Measurements from ENCODE around the gene SEMA4D. TPM values are rescaled to one million over a fixed set of nuclear protein-coding genes. Genes with fewer than 3 reads are reported as not detected.

The SEMA4D gene
- total RNA-seq, 4 donors from 2014 or later, result 37.3 to 50.1 (median 42.6) TPM

- no peak overlapping the region for H3K27ac ChIP-seq
- no peaks in the 10 kb centered on the region for H3K36me3 ChIP-seq
- no peaks in the 10 kb centered on the region for H3K9me3 ChIP-seq
- DNase-seq (ENCODE audit: low spot score in 2 of 2), result no peak
- no peak for TF ChIP-seq CTCF (IDR thresholded peaks at IDR 0.05)
- TF ChIP-seq EP300 (IDR thresholded peaks at IDR 0.05), result no peak
- TF ChIP-seq POLR2A (IDR thresholded peaks at IDR 0.05), result no peak
- TF ChIP-seq POLR2AphosphoS5 (IDR thresholded peaks at IDR 0.05), result no peak
- no peak overlapping the region for H3K4me3 ChIP-seq
- whole genome bisulfite sequencing, result 57% methylated on average over 6 of the region's 6 CpGs
- H3K4me1 ChIP-seq, result peaks cover 23% of the 10 kb centered on the region
- no peaks in the 10 kb centered on the region for H3K27me3 ChIP-seq
These were observed 4.7 kb downstream of the SEMA4D start for GRCh38 chr9:89493181-89493580.

GRCh38 chr9:89492586-89492985 lies 5.3 kb downstream of the SEMA4D start:
- H3K27me3 ChIP-seq, result no peaks in the 10 kb centered on the region
- DNase-seq (ENCODE audit: low spot score in 2 of 2), result no peak
- no peak overlapping the region for H3K27ac ChIP-seq
- no peaks in the 10 kb centered on the region for H3K9me3 ChIP-seq
- no peak for TF ChIP-seq EP300 (IDR thresholded peaks at IDR 0.05)
- no peak for TF ChIP-seq CTCF (IDR thresholded peaks at IDR 0.05)
- TF ChIP-seq POLR2A (IDR thresholded peaks at IDR 0.05), result no peak
- no peak for TF ChIP-seq POLR2AphosphoS5 (IDR thresholded peaks at IDR 0.05)
- no peaks in the 10 kb centered on the region for H3K36me3 ChIP-seq
- WGBS, result 99% methylated on average over 9 of the region's 9 CpGs
- peaks cover 20% of the 10 kb centered on the region for H3K4me1 ChIP-seq
- H3K4me3 ChIP-seq, result no peak overlapping the region

- Histone ChIP-seq H3K36me3 (no peaks in the 10 kb centered on the region), H3K9me3 (no peaks in the 10 kb centered on the region), H3K4me3 (no peak overlapping the region), H3K27me3 (no peaks in the 10 kb centered on the region), H3K27ac (no peak overlapping the region), H3K4me1 (peaks cover 14% of the 10 kb centered on the region)
- no peak for TF ChIP-seq EP300 (IDR thresholded peaks at IDR 0.05)
- no peak for TF ChIP-seq POLR2A (IDR thresholded peaks at IDR 0.05)
- no peak for TF ChIP-seq POLR2AphosphoS5 (IDR thresholded peaks at IDR 0.05)
- no peak for TF ChIP-seq CTCF (IDR thresholded peaks at IDR 0.05)
- WGBS, result 89% methylated on average over 8 of the region's 9 CpGs
- DNase-seq (ENCODE audit: low spot score in 2 of 2), result no peak
These were observed 6.2 kb downstream of the SEMA4D start for GRCh38 chr9:89491694-89492093.

GRCh38 chr9:89489548-89490530 lies 8.1 kb downstream of the SEMA4D start:
- DNase-seq (ENCODE audit: low spot score in 2 of 2), result no peak
- Histone ChIP-seq H3K27me3 (no peaks in the 10 kb centered on the region), H3K4me1 (peaks cover under 1% of the 10 kb centered on the region), H3K9me3 (no peaks in the 10 kb centered on the region), H3K27ac (no peak overlapping the region), H3K36me3 (no peaks in the 10 kb centered on the region), H3K4me3 (no peak overlapping the region)
- WGBS, result 70% methylated on average over 13 of the region's 13 CpGs
- TF ChIP-seq CTCF (IDR thresholded peaks at IDR 0.05), result no peak
- TF ChIP-seq POLR2AphosphoS5 (IDR thresholded peaks at IDR 0.05), result no peak
- no peak for TF ChIP-seq POLR2A (IDR thresholded peaks at IDR 0.05)
- TF ChIP-seq EP300 (IDR thresholded peaks at IDR 0.05), result no peak

GRCh38 chr9:89488936-89489335 lies 9.0 kb downstream of the SEMA4D start:
- no peak overlapping the region for H3K4me3 ChIP-seq
- no peaks in the 10 kb centered on the region for H3K27me3 ChIP-seq
- 90% methylated on average over 7 of the region's 7 CpGs for WGBS
- no peaks in the 10 kb centered on the region for H3K36me3 ChIP-seq
- H3K9me3 ChIP-seq, result no peaks in the 10 kb centered on the region
- TF ChIP-seq POLR2A (IDR thresholded peaks at IDR 0.05), result no peak
- no peaks in the 10 kb centered on the region for H3K4me1 ChIP-seq
- no peak for DNase-seq (ENCODE audit: low spot score in 2 of 2)
- no peak overlapping the region for H3K27ac ChIP-seq
